SK-N-SH (cell line): ENCODE data around the gene NOX3.

Source experiments
- CTCF ChIP-seq: fragments of 200-600 bp; sonication (generic); IDR thresholded peaks from 2 replicates; pipeline ENCODE4 v1.6.1; 2017; ENCODE audit warnings: antibody characterized with exemption, mild to moderate bottlenecking, moderate library complexity
- GATA2 ChIP-seq: sonication (generic); formaldehyde crosslinking; IDR thresholded peaks from 2 replicates; pipeline ENCODE4 v1.5.0; 2020; ENCODE audit warnings: mild to moderate bottlenecking, missing genetic modification reagents
- MAX ChIP-seq: IDR thresholded peaks from 2 replicates; pipeline ENCODE4 v1.4.0; 2012; ENCODE audit warnings: low read depth
- NRF1 ChIP-seq: IDR thresholded peaks from 2 replicates; pipeline ENCODE4 v1.6.1; 2012; ENCODE audit warnings: low read depth, mild to moderate bottlenecking, low read length
- RAD21 ChIP-seq: IDR thresholded peaks from 2 replicates; pipeline ENCODE4 v1.6.1; 2012; ENCODE audit warnings: mild to moderate bottlenecking, low read length
- REST ChIP-seq: IDR thresholded peaks from 2 replicates; pipeline ENCODE4 v1.6.1; 2012; ENCODE audit warnings: mild to moderate bottlenecking, low read depth, low read length, moderate library complexity
- TAF1 ChIP-seq: IDR thresholded peaks from 2 replicates; pipeline ENCODE4 v1.6.1; 2012; ENCODE audit warnings: low read depth, mild to moderate bottlenecking, low read length, moderate library complexity, borderline replicate concordance
- TCF12 ChIP-seq: IDR thresholded peaks from 2 replicates; pipeline ENCODE4 v1.4.0; 2012
- TF ChIP-seq, protein P1 (sequence below): IDR thresholded peaks from 2 replicates; pipeline ENCODE4 v1.4.0; 2012; ENCODE audit warnings: low read depth, borderline replicate concordance

DNA sequence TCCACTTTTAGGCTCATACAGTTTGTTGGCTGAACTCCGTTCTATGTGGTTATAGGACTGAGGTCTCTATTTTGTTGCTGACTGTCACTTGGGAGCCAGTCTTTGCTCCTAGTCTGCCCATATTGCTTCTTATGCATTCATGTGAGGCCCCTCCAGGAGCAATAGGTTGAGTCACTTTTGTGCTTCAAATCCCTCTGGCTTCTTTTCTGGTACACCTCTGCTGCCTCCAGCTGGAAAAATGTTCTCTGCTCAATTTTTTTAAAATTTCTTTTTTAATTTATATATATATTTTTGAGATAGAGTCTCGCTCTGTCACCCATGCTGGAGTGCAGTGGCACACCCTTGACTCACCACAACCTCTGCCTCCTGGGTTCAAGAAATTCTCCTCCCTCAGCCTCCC lies 42.7 kb upstream of the NOX3 start:
- TF ChIP-seq CTCF = peak; percentile 10; the same call in 1 of the 2 replicates
- no peak for TF ChIP-seq NRF1
- TF ChIP-seq RAD21 = peak; percentile 36; the same call in 1 of the 2 replicates
- no peak for TF ChIP-seq MAX
- TF ChIP-seq REST = no peak
- TF ChIP-seq, protein P1, sequence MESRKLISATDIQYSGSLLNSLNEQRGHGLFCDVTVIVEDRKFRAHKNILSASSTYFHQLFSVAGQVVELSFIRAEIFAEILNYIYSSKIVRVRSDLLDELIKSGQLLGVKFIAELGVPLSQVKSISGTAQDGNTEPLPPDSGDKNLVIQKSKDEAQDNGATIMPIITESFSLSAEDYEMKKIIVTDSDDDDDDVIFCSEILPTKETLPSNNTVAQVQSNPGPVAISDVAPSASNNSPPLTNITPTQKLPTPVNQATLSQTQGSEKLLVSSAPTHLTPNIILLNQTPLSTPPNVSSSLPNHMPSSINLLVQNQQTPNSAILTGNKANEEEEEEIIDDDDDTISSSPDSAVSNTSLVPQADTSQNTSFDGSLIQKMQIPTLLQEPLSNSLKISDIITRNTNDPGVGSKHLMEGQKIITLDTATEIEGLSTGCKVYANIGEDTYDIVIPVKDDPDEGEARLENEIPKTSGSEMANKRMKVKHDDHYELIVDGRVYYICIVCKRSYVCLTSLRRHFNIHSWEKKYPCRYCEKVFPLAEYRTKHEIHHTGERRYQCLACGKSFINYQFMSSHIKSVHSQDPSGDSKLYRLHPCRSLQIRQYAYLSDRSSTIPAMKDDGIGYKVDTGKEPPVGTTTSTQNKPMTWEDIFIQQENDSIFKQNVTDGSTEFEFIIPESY = no peak
- TF ChIP-seq GATA2 = no peak
- TF ChIP-seq TCF12 = no peak
- TF ChIP-seq TAF1 = no peak
